GM19025 (cell line): ENCODE results near the gene MINDY4.

Experiments
- ATAC-seq: cut with Tn5 transposase; IDR thresholded peaks from one replicate; pipeline ENCODE4 v1.9.1; 2021; ENCODE audit warnings: mild to moderate bottlenecking, low read depth, moderate library complexity; ENCODE audit not compliant: unreplicated experiment

The MINDY4 gene

DNA sequence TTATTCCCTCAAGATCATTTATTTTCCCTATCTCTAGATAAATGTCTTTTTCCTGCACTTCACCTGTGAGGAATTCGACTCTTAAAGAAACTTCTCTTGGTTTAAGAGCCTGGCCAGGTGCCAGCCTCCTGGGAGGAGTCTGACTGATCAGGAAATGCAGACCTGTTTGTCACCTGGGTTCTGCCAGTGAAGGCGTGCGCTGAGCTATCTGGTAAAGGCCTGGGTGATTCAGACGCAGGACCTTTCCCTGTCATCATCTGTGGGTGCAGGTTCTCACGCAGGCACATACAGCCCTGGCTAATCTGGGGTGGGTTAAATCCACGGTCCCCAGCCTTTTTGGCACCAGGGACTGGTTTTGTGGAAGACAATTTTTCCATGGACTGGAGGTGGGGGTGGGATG is 75.2 kb downstream of the MINDY4 start:
- ATAC-seq: no peak

DNA sequence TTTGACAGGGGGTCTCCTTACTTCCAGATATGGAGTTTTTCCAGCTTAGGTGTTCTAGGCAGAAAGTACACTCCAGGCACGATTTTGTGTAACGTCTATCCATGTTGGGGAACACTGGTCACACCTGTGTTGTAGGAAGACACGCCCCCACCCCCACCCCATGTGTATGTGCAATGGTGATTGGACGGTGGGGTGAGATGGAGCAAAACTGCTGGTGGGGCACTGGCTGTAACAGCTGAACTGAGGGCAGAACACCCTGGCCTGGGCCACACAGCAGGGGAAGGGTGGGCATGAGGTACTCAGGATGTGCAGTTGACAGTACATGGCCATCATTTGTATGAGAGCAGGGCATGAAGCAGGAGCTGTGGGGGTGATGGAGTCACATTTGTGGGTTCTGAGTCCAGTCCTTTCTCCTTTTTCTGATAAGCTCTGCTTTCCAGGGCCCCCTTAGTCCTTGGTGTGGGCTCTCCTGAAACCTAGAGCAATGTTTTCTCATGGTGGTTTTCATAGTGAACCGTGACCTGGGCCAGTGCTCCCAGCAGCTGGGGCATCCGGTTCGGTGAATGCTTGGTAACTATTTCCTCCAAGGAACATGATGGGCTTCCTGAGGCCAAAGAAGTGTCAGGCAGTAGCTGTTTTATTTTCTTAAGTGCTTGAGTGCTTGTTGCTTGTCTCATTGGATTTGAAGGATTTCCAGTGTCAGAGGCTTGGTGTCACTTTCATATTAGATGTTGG is 77.1 kb downstream of the MINDY4 start:
- no peak for ATAC-seq

DNA sequence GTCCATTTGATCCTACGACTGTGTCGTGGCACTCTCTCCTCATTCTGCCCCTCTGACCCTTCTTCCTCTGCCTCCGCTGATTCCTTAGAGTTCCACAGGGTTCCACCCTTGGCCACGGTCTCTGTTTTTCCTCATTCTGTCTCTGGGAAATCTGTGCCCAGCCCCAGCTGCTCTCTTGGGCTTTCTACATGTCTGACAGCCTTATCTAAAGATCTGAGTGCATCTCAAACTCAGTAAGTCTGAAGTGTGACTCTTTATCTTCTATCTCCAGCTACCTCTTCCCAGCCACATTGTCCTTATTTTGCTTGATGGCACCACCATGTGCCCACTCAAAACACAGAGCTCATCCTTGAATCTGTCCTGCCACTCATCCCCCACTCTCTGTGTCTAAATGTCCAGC is 78.3 kb downstream of the MINDY4 start:
- ATAC-seq: no peak

DNA sequence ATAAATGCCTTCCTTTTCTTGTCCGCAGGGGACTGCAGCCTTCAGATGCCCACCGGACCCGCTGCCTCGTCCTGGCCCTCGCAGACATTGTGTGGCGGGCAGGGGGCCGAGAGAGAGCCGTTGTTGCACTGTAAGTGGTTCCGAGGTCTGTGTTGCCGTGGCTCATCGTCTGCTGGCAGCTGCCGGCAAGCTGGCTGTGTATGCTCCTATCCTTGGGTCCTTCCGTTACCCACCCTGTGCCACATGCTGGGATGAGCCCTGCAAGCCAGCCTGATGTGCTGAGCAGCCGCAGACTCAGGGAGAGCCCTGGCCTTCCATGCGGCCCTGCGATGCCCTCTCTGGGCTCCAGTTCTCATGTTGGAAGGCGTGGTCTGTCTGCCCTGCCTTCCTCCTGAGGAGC is 79.2 kb downstream of the MINDY4 start:
- ATAC-seq: no peak

DNA sequence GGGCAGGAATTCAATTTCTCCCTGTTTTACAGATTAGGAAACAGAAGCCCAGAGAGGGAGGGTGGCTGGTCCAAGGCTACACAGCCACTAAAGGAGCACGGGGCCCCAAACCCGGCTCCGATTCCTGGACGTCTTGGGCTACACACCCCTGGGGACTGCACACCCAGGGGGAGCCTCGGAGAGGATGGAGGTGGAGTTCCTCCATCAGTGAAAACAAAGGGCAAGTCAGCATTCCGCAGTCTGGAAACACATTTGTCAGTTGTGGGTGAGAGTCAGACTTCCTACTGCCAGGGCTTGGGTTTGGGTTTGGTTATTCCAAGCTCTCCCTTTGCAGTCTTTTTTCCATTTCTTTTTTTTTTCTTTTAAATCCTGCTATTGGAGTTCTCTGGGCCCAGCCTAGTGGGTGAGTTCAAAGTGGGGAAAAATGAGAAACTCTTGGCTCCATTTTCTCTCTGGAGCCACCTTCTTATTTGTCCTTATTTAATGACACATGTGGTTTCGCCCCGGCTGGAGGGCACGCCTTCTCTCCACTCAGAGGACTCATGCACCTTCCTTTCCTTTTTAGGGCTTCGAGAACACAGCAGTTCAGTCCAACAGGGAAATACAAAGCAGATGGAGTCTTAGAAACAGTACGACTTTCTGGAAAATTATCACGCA is 80.6 kb downstream of the MINDY4 start:
- ATAC-seq: no peak

DNA sequence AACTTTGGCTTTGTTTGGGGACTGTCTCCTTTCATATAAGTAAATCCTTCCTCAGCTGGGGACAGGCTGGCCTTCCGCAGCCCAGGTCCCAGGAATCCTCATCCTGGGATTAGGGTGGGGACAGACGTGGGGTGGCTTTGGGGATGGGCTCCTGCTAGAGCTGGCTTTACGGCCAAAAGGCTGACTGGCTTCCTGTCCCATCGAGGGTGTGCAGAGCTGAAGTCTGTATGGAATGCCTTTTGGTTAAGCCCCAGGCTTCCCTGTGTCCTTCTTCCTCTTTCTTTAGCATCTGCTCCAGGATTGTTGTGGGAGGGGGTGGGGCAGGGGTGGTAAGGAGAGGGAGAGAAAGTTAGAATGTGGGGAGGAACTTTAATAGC is 81.1 kb downstream of the MINDY4 start:
- ATAC-seq: no peak

DNA sequence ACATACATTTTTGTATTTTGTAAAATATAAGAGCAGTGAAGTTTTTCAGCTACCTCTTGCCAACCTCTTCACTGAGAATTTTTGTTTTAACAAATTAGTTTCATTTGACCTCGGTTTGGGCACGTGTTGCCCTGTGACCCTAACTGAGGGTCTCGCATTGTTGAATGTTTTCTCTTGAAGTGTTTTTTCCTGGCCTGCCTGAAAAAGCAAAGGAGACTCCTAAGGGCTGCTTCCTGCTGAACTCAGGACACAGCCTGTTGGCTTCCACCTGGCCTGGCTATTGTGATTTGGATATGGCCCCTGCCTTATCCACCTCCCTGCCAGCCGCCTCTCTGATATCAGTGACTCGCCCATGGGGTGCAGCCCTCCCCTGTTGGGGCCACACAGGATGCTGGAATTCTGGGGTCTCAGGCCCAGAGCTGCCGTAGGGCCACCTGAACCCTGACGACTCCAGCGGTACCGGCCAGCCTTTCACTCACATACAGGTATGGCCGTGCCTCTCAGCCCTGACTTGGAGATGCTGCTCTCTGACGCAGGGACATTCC is 81.6 kb downstream of the MINDY4 start:
- ATAC-seq: no peak

DNA sequence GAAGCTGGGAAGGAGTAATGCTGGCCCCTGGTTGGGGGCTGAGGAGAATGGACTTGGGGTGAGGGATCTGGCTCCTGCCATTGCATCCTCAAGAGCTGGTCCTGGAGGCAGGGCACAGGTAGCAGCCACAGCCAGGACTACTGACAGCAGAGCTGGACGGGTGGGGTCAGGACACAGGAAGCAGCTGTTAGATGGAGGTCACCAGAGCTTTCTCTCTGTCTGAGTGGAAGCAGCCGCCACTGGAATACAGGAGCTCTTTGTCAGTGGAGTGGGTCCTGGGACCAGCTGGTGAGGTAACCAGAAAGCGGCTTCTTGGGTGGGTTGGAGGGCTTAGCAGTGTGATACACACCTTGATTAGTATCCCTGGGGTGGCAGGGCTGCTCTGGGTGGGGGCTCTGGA is 82.4 kb downstream of the MINDY4 start:
- ATAC-seq: no peak

DNA sequence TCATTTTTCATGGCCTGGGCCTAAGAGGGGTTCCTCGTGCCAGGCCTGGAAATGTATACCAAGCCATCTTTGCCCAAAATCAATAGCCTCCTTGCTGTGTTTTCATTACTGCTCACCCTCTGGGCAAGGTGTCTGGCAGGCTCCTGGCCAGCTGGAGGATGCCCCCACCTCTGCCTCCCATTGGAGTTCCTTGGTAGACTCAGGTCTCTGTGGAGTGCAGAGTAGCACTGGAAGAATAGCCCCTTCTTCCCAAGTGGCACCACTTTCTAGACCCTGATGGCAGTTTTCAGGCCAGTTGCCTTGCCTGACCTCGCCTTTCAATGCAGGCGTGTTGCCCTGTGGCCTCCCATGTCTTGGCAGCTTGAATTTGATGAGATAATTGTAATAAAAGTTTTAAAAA is 84.7 kb downstream of the MINDY4 start:
- ATAC-seq: no peak

DNA sequence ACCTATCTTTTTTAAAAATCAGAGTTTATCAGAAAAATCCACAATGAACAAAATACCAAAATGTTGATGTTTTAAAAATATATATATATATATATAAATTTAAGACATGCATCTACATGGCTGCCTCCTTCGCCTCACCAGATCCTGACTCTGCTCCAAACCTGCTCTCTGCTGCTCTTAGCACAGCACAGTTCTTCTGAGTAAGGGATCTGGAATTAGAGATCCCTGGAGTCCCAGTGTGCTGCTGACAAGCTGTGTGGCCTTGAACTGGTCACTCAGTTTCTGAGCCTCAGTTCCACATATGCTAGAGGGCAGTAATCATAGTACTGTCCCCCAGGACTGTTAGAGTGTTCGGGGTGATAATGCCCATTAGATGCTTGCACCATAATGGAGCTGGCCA is 87.4 kb downstream of the MINDY4 start:
- no peak for ATAC-seq

DNA sequence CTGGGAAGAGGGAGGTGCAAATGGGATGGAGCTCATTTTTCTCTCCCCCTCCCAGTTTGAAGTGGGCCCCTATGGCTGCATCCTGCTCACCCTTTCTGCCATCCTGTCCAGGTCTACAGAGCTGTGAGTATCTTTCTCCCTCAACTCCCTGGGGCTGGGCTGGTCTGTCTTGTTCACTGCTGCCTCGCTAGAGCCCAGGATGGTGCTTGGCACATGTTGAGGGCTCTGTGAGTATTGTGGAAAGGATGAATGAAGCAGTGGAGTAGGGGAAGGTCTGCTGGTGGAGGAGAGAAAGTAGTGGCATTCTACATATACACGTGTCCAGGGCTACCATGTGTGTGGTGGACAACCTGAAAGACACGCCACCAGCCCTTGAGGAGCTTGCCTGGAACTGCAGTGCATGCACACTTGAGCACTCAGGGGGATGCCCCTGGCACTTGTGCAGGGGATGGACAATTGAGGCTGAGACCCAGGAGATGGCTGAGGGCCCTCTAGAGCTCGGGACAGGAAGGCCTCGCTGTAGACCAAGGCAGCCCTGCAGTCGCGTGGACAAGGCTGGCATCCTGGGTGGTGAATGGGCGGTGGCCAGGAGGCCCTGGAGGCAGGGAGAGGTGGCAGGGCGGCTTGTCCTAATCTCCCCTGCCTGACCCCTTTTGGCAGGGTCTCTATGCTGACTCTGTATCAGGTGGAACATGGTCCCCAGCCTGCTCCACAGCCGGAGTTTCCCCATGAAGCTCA is 88.2 kb downstream of the MINDY4 start:
- ATAC-seq: no peak

DNA sequence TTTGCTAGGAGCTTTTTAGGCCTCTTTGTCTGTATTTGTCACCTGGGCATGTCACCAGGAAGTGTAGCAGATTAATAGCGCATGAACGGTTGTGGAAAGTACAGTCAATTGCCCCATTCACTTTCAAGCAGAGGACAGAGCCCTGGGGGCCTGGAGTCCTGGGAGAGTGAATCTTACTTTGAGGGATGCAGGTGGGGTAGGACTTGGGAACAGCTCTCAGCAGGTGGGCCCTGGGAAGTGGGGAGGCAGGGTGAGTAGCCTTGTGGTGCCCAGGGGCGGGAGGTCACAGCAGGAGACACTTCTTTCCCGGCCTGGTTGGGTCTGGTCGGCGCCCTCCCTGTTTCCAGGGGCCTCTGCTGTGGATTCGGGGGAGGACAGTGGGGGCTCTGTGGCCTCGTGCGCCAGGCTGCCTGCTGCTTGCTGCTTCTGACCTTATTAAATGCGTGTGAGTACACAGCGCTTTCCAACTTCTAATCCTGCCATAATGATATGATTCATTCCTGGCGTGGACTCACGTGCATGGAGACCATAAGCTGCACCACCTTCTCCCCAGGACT is 88.8 kb downstream of the MINDY4 start:
- ATAC-seq: no peak

DNA sequence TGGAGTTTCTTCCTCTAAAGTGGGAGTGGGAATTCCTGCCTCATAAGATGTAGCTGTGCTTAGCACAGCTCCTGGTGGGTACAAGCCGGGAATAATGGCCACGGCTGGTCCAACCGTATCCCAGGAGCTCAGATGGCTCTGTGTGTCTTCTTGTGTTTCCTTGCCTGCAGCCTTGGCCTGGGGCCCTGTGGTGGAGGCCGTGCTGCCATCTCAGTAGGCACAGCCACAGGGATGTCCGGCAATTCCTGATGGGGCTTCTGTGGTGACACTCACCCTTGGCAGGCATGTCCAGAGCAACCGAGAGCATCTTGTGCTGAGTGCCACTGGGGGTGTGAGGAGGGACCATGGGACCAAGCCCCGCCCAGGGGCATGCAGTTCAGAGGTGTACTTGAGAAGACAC is 90.4 kb downstream of the MINDY4 start:
- no peak for ATAC-seq

DNA sequence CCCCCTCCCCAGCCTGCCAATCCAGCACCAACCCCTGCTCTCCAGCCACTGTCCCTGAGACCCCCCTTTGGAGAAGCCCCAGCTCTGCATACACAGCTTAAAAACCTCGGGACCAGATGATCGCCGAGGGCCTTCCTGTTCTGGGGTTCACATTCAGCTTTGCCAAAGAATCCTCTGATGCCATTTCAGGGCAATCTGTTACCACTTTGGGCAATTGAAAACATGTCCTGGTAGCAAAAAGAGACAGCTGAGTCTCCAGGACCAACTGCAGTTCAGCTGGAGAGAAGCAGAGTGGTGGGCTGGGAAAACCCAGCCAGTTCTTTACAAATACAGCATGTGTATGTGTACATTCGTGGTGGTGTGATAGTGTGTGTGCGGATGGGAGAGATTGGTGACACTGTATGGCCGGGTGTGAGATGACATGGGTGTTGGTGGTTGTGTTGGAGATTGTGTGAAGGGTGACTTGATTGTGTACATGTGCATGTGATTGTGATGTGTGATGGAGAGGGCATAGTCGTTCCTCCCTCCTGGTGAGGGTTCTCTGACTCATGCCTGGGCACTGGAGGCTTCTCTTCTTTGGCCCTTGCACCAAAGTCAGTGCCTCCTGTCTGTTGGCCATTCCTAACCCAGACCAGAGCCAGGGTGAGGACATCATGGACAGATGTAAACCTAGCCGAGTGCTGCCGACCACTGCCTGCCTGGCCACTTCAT is 91.9 kb downstream of the MINDY4 start:
- no peak for ATAC-seq

DNA sequence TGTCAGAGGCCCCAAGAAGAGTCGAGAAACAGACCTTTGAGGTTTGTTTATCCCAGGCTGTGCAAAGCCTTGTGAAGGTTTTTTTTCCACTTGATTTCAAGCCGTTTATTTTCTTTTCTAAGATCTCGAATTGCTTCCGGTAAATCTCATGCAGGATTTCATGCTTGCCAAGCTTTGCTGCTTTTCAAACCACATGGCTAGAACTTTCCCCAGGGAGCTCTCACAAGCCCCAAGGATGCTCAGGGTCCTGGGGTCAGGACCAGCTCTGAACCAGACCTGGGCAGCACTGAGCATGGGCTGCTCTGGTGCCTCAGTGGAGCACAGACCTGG is 92.5 kb downstream of the MINDY4 start:
- ATAC-seq: no peak

DNA sequence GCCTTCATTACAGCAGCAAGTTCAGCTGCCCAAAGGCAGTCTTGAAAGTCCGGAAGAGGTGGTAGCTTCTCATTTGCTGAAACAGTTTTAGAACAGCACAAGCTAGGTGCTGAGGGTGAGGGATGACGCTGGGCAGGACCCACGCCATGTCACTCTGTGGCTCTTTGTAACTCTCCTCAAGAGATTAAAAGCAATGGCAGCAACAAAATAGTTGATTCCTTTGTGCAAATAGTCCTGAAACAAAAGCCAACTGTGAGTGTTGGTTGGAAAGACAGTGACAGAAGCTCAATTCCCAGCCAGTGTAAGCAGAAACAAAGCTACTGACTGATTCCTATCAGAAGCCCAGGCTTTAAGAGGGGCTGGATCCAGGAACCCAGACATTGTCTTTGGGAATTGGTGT is 92.9 kb downstream of the MINDY4 start:
- ATAC-seq: no peak

DNA sequence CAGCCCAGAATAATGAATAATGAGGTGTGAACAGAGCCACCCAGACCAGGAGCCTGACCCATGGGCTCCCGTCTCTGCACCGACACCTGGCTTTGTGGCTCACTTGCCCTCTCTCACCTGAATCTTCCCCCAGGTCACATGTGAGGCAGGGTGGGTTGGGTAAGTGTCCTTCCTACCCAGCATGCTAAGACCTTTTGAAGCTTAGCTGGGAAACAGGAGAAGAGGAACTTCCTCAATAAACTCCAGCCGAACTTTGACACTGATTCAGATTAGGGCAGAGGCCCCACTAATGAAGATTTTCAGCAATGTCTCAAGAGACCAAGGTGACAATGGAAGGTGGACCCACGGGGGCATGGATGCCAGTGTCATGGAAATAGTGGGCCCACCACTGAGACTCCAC is 93.9 kb downstream of the MINDY4 start:
- ATAC-seq: no peak

DNA sequence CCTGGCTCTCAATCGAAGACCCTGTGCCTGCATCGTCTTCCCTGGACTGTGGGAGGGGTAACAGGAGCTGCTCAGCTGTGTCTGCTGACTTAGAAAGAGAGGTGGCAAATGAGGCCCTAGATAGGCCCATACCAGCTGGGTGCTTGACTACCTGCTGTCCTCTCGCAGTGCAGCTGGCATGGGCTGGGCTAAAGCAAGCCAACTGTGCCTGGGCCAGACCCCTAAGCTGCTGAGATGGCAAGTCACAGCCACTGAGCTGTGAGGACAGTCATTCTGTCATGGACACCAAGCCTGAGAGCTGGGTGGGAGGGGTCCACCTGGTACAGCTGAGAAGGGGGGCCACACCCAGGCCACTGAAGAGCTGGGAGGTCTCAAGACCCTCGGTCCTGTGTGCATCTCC is 94.6 kb downstream of the MINDY4 start:
- no peak for ATAC-seq

DNA sequence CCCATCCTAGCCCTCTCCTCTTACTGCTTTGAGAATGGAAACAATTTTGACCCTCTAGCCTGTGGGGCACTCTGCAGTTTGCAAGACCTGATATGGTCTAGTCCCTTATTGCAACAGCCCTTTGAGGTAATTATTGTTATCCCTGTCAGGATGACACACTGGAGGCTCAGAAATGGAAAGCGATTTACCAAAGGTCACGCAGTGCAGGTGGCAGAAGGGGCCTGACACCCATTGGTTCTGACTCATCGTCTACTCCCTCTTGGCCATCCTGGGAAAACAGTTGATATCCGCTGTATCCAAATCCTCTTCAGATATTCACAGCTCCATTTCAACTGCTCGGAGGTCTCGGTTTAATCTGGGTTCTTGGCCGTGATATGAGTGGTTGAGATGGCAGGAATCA is 95.7 kb downstream of the MINDY4 start:
- ATAC-seq: no peak

DNA sequence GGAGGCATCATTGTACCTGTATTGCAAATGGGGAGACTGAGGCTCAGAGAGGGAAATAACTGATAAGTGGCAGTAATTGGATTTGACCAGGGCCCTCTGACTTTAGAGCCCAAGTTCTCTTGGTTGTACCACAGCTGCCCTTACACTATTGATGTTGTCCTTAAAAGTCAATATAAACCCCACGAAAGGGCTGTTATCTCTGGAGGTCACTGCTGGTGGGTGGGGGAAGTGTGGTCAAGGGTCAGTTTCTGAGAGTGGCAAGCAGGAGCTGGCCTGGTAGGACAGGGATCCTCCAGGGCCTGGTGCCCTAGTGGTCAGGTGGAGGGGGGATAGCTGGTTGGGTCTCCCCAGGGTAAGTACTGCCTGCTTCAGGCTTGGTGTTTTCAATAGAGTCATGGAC is 96.3 kb downstream of the MINDY4 start:
- ATAC-seq: no peak
